ENCODE results near the gene COL4A2. TPM values are rescaled to one million over a fixed set of nuclear protein-coding genes. Genes with fewer than 3 reads are reported as not detected.
A peak's percentile ranks its signal among the peaks of the same experiment; 100 is the strongest.

Gene COL4A2
- total RNA-seq, 6 experiments from 2014 or later = 8.4 to 65.8 (median 42.5) TPM

GRCh38 chr13:110428313-110428712 is 121.2 kb downstream of the COL4A2 start:
- no peak for ATAC-seq
- Histone ChIP-seq H3K4me1 (peaks cover 0 to 11% (median 0%) of the 10 kb centered on the region in 4 donors), H3K27me3 (no peaks in the 10 kb centered on the region), H3K4me3 (no peak overlapping the region), H3K9me3 (no peaks in the 10 kb centered on the region), H3K27ac (no peak overlapping the region), H3K36me3 (peaks cover 0 to 5% (median 0%) of the 10 kb centered on the region in 4 donors)
- intact Hi-C loops (cut with DNase I) = no loop called here
- 85% methylated on average over 7 of the region's 13 CpGs for WGBS (ENCODE audit: insufficient coverage, low coverage, low lambda C conversion rate, missing lambda C conversion rate)
- TF ChIP-seq CTCF (IDR thresholded peaks at IDR 0.05) (no peak), POLR2A (IDR thresholded peaks at IDR 0.05) (no peak)
- no peak for DNase-seq

- WGBS (ENCODE audit: insufficient coverage, low coverage, low lambda C conversion rate, missing lambda C conversion rate) = 92% methylated on average over 12 of the region's 13 CpGs
- no peak for ATAC-seq
- H3K27me3 ChIP-seq = no peaks in the 10 kb centered on the region
- H3K4me1 ChIP-seq = peaks cover 0 to 11% (median 0%) of the 10 kb centered on the region in 4 donors
- H3K9me3 ChIP-seq = no peaks in the 10 kb centered on the region
- H3K27ac ChIP-seq = no peak overlapping the region
- DNase-seq = no peak
- H3K36me3 ChIP-seq = peaks cover 0 to 5% (median 0%) of the 10 kb centered on the region in 4 donors
- no peak overlapping the region for H3K4me3 ChIP-seq
- TF ChIP-seq POLR2A (IDR thresholded peaks at IDR 0.05) (no peak), CTCF (IDR thresholded peaks at IDR 0.05) (no peak)
- intact Hi-C loops (cut with DNase I) = no loop called here
These were observed 123.6 kb downstream of the COL4A2 start for GRCh38 chr13:110430391-110431336.

- H3K9me3 ChIP-seq = no peaks in the 10 kb centered on the region
- peaks cover 0 to 5% (median 0%) of the 10 kb centered on the region in 4 donors for H3K36me3 ChIP-seq
- intact Hi-C loops (cut with DNase I) = no loop called here
- no peak overlapping the region for H3K27ac ChIP-seq
- peaks cover 0 to 11% (median 0%) of the 10 kb centered on the region in 4 donors for H3K4me1 ChIP-seq
- no peak overlapping the region for H3K4me3 ChIP-seq
- H3K27me3 ChIP-seq = no peaks in the 10 kb centered on the region
- ATAC-seq (peak; percentile 15 to 51 (median 25)), DNase-seq (peak in 1 of 3 donors; percentile 19)
- no peak for TF ChIP-seq CTCF (IDR thresholded peaks at IDR 0.05)
- TF ChIP-seq POLR2A (IDR thresholded peaks at IDR 0.05) = no peak
- WGBS (ENCODE audit: insufficient coverage, low coverage, low lambda C conversion rate, missing lambda C conversion rate) = 58% methylated on average over 9 of the region's 13 CpGs
These were observed 124.6 kb downstream of the COL4A2 start for GRCh38 chr13:110431425-110432294.

- DNase-seq = no peak
- Histone ChIP-seq H3K36me3 (peaks cover 0 to 5% (median 0%) of the 10 kb centered on the region in 4 donors), H3K9me3 (no peaks in the 10 kb centered on the region), H3K4me3 (no peak overlapping the region), H3K4me1 (peaks cover 0 to 4% (median 0%) of the 10 kb centered on the region in 4 donors), H3K27ac (no peak overlapping the region), H3K27me3 (no peaks in the 10 kb centered on the region)
- no peak for ATAC-seq
- no peak for TF ChIP-seq CTCF (IDR thresholded peaks at IDR 0.05)
- no peak for TF ChIP-seq POLR2A (IDR thresholded peaks at IDR 0.05)
- WGBS (ENCODE audit: insufficient coverage, low coverage, low lambda C conversion rate, missing lambda C conversion rate) = 65% methylated on average over 3 of the region's 3 CpGs
- intact Hi-C loops (cut with DNase I) = no loop called here
These were observed 125.4 kb downstream of the COL4A2 start for GRCh38 chr13:110432522-110432921.

Data from right lobe of liver (tissue), 6 donors.